PFSK-1 (cell line): ENCODE data around the gene CTSL.

ENCODE experiments used
- FOXP2 ChIP-seq: optimal IDR thresholded peaks from 2 replicates; pipeline ENCODE3; 2011; ENCODE audit warnings: borderline replicate concordance, control low read depth, inconsistent platforms; ENCODE audit not compliant: insufficient read depth; ENCODE audit errors: extremely low read length, extremely low read depth
- POLR2AphosphoS5 ChIP-seq: IDR thresholded peaks from 2 replicates; pipeline ENCODE4 v1.6.1; 2012; ENCODE audit warnings: low read depth, mild to moderate bottlenecking, control low read depth, low read length, moderate library complexity
- REST ChIP-seq, 2 experiments: IDR thresholded peaks; 2 replicates each; pipeline versions ENCODE4 v1.6.1 to v1.8.0; 2011 to 2012; ENCODE audit warnings: low read depth in 2 of 2, low read length in 2 of 2, control low read depth in 1 of 2, inconsistent platforms in 1 of 2, mild to moderate bottlenecking in 1 of 2, moderate library complexity in 1 of 2; ENCODE audit not compliant: insufficient read depth in 1 of 2
- SIN3A ChIP-seq: IDR thresholded peaks from 2 replicates; pipeline ENCODE4 v1.6.1; 2012; ENCODE audit warnings: mild to moderate bottlenecking, low read length, moderate library complexity, borderline replicate concordance; ENCODE audit not compliant: insufficient read depth
- TAF1 ChIP-seq: IDR thresholded peaks from 2 replicates; pipeline ENCODE4 v1.6.1; 2012; ENCODE audit warnings: low read length, control low read depth, borderline replicate concordance; ENCODE audit not compliant: insufficient read depth

GRCh38 chr9:87741326-87741725 lies 15.4 kb downstream of the CTSL start:
- TF ChIP-seq REST (IDR thresholded peaks at IDR 0.05; ENCODE audit: insufficient read depth in 1 of 2, low read depth in 2 of 2, low read length in 2 of 2): no peak
- TF ChIP-seq TAF1: no peak
- TF ChIP-seq POLR2AphosphoS5: no peak
- no peak for TF ChIP-seq SIN3A
- TF ChIP-seq FOXP2: no peak
